SU-DHL-6 (cell line): ENCODE results near the gene SLC16A8.

Source experiments
- H2AFZ ChIP-seq: fragments of 200-600 bp; sonication (generic); 2 replicates; pipeline ENCODE4 v1.6.1; 2014; ENCODE audit warnings: low read depth, mild to moderate bottlenecking, moderate library complexity, mixed read lengths, antibody characterized with exemption, low read length; ENCODE audit not compliant: severe bottlenecking
- H3F3A ChIP-seq: fragments of 200-600 bp; shearing (Covaris generic); 2 replicates; pipeline ENCODE4 v1.6.0; 2016; ENCODE audit warnings: antibody characterized with exemption, mild to moderate bottlenecking; ENCODE audit not compliant: insufficient read depth
- H3K27ac ChIP-seq: fragments of 200-600 bp; sonication (generic); 2 replicates; pipeline ENCODE4 v1.5.1; 2016; ENCODE audit warnings: low read depth, mild to moderate bottlenecking, low read length, moderate library complexity, mixed read lengths
- H3K27me3 ChIP-seq: fragments of 200-600 bp; sonication (generic), shearing (Covaris generic); 2 replicates; pipeline ENCODE4 v1.6.0; 2014; ENCODE audit warnings: mild to moderate bottlenecking, low read length
- H3K36me3 ChIP-seq: fragments of 200-600 bp; sonication (generic); 2 replicates; pipeline ENCODE4 v1.6.1; 2014; ENCODE audit warnings: mild to moderate bottlenecking, low read length, mixed read lengths
- H3K4me2 ChIP-seq: fragments of 300-600, 200-600 bp; shearing (Covaris generic), sonication (generic); 2 replicates; pipeline ENCODE4 v1.6.0; 2014; ENCODE audit warnings: low read length, low read depth, mild to moderate bottlenecking; ENCODE audit not compliant: poor library complexity, severe bottlenecking
- H3K4me3 ChIP-seq: fragments of 200-600 bp; sonication (generic); 2 replicates; pipeline ENCODE4 v1.5.1; 2014; ENCODE audit warnings: antibody characterized with exemption, low read length, mild to moderate bottlenecking, mixed read lengths; ENCODE audit not compliant: insufficient read depth, poor library complexity, severe bottlenecking
- H3K79me2 ChIP-seq: fragments of 200-600 bp; sonication (generic); 2 replicates; pipeline ENCODE4 v1.6.1; 2014; ENCODE audit warnings: mild to moderate bottlenecking, low read length, moderate library complexity; ENCODE audit not compliant: insufficient read depth
- H3K9ac ChIP-seq: fragments of 200-600 bp; sonication (generic); 2 replicates; pipeline ENCODE4 v1.7.0; 2014; ENCODE audit warnings: mild to moderate bottlenecking, low read length
- H3K9me2 ChIP-seq: fragments of 200-600 bp; sonication (generic); replicated peaks from 2 replicates; pipeline ENCODE4 v1.6.1; 2014; ENCODE audit warnings: low read length; ENCODE audit not compliant: insufficient read depth
- H3K9me3 ChIP-seq: fragments of 200-600 bp; sonication (generic); 2 replicates; pipeline ENCODE4 v1.6.1; 2014; ENCODE audit warnings: low read length, mixed read lengths; ENCODE audit not compliant: insufficient read depth
- H4K20me1 ChIP-seq: fragments of 200-600 bp; sonication (generic); 2 replicates; pipeline ENCODE4 v1.6.1; 2014; ENCODE audit warnings: low read depth, mild to moderate bottlenecking, antibody characterized with exemption, low read length, moderate library complexity, mixed read lengths
- EZH2phosphoT487 ChIP-seq: fragments of 200-600 bp; sonication (generic), shearing (Covaris generic); conservative IDR thresholded peaks from 2 replicates; pipeline ENCODE4 v1.6.1; 2018; ENCODE audit warnings: mild to moderate bottlenecking, antibody characterized with exemption, low read length, moderate library complexity, mixed read lengths
- TF ChIP-seq, protein P1 (sequence below): fragments of 200-600 bp; sonication (generic); IDR thresholded peaks from one replicate; pipeline ENCODE4 v1.5.1; 2017; ENCODE audit warnings: antibody characterized with exemption, mild to moderate bottlenecking, low read length, moderate library complexity; ENCODE audit not compliant: insufficient read depth, poor library complexity, severe bottlenecking

Gene SLC16A8

DNA sequence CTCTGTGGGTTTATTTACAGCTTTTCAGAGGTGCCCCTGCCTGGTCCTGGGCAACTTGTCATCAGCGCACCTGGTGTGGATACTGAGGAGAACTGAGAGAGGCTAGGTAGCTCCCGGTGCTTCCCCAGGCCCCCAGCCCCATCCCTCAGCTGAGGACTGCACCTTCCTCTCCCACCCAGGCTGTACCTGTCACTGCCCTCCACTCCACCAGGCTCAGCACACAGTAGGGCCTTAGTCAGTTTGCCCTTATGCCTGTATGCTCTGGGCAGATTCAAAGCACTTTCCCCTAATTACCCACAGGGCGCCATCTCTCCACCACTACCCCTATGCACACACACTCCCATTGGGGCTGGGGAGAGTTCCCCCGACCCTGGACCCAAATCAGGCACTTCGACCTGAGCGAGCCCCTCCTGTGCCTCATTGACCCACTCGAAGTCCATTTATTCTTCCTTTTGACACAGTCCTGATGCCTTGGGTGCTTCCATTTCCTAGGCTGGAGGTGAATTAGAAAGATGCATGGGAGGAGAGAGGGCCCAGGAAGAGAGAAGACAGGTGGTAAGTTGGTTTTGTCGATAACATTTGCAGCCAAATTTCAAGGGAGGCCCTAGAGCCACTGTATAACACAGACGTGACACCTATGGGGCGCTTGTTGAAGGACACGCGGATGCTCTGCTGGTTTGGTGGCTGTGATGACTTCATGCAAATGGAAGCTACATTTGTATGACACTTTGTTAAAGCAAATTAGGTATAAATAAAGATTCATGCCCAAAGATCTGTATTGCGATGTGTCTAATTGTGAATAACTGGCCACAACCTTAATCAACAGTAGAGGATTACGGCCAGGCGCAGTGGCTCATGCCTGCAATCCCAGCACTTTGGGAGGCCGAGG is 40.6 kb downstream of the SLC16A8 start:
- no peak overlapping the region for H3K4me2 ChIP-seq
- H2AFZ ChIP-seq: no peak overlapping the region
- H3K27ac ChIP-seq: no peak overlapping the region
- no peak overlapping the region for H3K4me3 ChIP-seq
- H3K27me3 ChIP-seq: no peaks in the 10 kb centered on the region
- H3K9me2 ChIP-seq: no peaks in the 10 kb centered on the region
- H3K36me3 ChIP-seq: no peaks in the 10 kb centered on the region
- no peaks in the 10 kb centered on the region for H3K79me2 ChIP-seq
- no peaks in the 10 kb centered on the region for H3K9me3 ChIP-seq
- H3F3A ChIP-seq: no peaks in the 10 kb centered on the region
- H4K20me1 ChIP-seq: no peaks in the 10 kb centered on the region
- H3K9ac ChIP-seq: no peak overlapping the region
- TF ChIP-seq EZH2phosphoT487: no peak
- TF ChIP-seq, protein P1, sequence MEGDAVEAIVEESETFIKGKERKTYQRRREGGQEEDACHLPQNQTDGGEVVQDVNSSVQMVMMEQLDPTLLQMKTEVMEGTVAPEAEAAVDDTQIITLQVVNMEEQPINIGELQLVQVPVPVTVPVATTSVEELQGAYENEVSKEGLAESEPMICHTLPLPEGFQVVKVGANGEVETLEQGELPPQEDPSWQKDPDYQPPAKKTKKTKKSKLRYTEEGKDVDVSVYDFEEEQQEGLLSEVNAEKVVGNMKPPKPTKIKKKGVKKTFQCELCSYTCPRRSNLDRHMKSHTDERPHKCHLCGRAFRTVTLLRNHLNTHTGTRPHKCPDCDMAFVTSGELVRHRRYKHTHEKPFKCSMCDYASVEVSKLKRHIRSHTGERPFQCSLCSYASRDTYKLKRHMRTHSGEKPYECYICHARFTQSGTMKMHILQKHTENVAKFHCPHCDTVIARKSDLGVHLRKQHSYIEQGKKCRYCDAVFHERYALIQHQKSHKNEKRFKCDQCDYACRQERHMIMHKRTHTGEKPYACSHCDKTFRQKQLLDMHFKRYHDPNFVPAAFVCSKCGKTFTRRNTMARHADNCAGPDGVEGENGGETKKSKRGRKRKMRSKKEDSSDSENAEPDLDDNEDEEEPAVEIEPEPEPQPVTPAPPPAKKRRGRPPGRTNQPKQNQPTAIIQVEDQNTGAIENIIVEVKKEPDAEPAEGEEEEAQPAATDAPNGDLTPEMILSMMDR: no peak

DNA sequence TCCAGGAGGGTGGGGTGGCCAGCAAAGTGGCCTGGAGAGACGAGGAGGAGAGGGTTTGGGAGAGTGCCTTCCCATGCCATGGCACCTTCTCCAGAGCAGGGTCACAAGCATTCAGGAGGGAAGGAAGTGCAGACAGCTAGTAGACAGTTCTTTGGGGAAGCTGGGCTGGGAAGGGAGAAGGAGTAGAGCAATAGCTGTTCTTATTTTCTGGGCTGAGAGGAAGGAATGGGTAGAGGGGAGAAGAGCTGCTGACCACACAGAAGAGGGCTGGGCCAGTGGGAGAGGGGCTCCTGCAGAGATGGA is 41.5 kb downstream of the SLC16A8 start:
- Histone ChIP-seq H3K79me2 (no peaks in the 10 kb centered on the region), H4K20me1 (no peaks in the 10 kb centered on the region), H2AFZ (no peak overlapping the region), H3F3A (no peaks in the 10 kb centered on the region), H3K4me3 (no peak overlapping the region), H3K27me3 (no peaks in the 10 kb centered on the region), H3K4me2 (no peak overlapping the region), H3K9me2 (no peaks in the 10 kb centered on the region), H3K36me3 (no peaks in the 10 kb centered on the region), H3K27ac (no peak overlapping the region), H3K9me3 (no peaks in the 10 kb centered on the region), H3K9ac (no peak overlapping the region)
- no peak for TF ChIP-seq EZH2phosphoT487
- TF ChIP-seq, protein P1: no peak

DNA sequence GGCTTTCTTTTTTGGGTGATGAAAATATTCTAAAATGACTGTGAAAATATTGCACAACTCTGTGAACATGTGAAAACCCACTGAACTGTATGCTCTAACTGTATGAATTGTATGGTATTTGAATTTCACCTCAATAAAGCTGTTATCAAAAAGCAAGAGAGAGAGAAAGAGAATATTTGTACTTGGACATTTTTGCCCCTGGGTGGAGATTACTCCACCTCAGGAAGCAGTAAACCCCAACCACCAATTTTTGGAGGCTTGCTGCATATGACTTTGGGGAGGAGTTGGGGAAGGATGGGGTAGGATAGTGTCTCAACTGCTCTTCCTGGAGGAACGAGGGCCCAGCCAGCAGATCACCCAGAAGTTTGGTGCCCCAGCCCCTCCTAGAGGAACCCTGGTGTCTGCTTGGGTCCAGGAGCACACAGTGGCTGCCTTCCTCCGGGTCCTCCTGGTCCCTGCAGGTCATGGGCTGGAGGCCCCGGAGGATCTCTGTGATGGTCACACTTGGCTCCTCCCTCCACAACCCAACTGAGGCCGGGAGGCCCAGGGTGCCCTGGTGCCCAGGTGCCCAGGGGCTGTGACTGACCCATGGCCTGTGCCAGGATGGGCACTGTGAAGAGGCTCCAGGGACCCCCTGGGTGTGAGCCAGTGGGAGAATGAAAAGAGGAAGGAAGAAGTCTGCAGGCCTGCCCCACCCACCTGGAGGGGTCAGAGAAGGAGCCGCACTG is 42.1 kb downstream of the SLC16A8 start:
- Histone ChIP-seq H3F3A (no peaks in the 10 kb centered on the region), H3K9me2 (no peaks in the 10 kb centered on the region), H3K4me2 (no peak overlapping the region), H3K36me3 (no peaks in the 10 kb centered on the region), H3K27ac (no peak overlapping the region), H4K20me1 (no peaks in the 10 kb centered on the region), H2AFZ (no peak overlapping the region), H3K9me3 (no peaks in the 10 kb centered on the region), H3K4me3 (no peak overlapping the region), H3K79me2 (no peaks in the 10 kb centered on the region), H3K27me3 (no peaks in the 10 kb centered on the region), H3K9ac (no peak overlapping the region)
- no peak for TF ChIP-seq EZH2phosphoT487
- TF ChIP-seq, protein P1: no peak
